HEK293T (cell line): ENCODE measurements around the gene ELF3.

Experiments
- CTCF ChIA-PET: fragments of 350-600 bp; formaldehyde crosslinking; extraction: SDS; loops from one replicate; lab custom pipeline; 2021; ENCODE audit warnings: antibody characterized with exemption, inconsistent platforms; lab: Yijun Ruan, JAX
- POLR2A ChIA-PET: fragments of 350-600 bp; formaldehyde crosslinking; extraction: SDS; loops from one replicate; lab custom pipeline; 2020; ENCODE audit warnings: antibody characterized with exemption, inconsistent platforms; lab: Yijun Ruan, JAX
- DNase-seq: peaks from one replicate; pipeline ENCODE4 v3.0.0; 2012; ENCODE audit warnings: mixed read lengths; ENCODE audit errors: extremely low spot score
- ARNT ChIP-seq: fragments of 450-650 bp; IDR thresholded peaks from 2 replicates; pipeline ENCODE4 v1.6.1; 2017; ENCODE audit warnings: mild to moderate bottlenecking
- BHLHE40 ChIP-seq: fragments of 450-650 bp; IDR thresholded peaks from 2 replicates; pipeline ENCODE4 v1.6.1; 2016; ENCODE audit warnings: mild to moderate bottlenecking, moderate library complexity, borderline replicate concordance
- CTBP1 ChIP-seq: fragments of 450-650 bp; IDR thresholded peaks from 2 replicates; pipeline ENCODE4 v1.6.1; 2016; ENCODE audit warnings: borderline replicate concordance
- ELF4 ChIP-seq: fragments of 450-650 bp; IDR thresholded peaks from 2 replicates; pipeline ENCODE4 v1.6.1; 2017; ENCODE audit warnings: antibody characterized with exemption
- FOXA1 ChIP-seq: fragments of 450-650 bp; IDR thresholded peaks from 2 replicates; pipeline ENCODE4 v1.6.1; 2016; ENCODE audit warnings: mild to moderate bottlenecking
- FOXK2 ChIP-seq: fragments of 450-650 bp; IDR thresholded peaks from 2 replicates; pipeline ENCODE4 v1.6.1; 2016; ENCODE audit warnings: mild to moderate bottlenecking
- FOXM1 ChIP-seq: fragments of 450-650 bp; IDR thresholded peaks from 2 replicates; pipeline ENCODE4 v1.6.1; 2017; ENCODE audit warnings: mild to moderate bottlenecking, borderline replicate concordance
- HDGF ChIP-seq: fragments of 450-650 bp; IDR thresholded peaks from 2 replicates; pipeline ENCODE4 v1.6.1; 2017; ENCODE audit warnings: antibody characterized with exemption, borderline replicate concordance
- L3MBTL2 ChIP-seq: fragments of 450-650 bp; conservative IDR thresholded peaks from 2 replicates; pipeline ENCODE4 v1.6.1; 2016; ENCODE audit warnings: mild to moderate bottlenecking
- LEF1 ChIP-seq: fragments of 450-650 bp; IDR thresholded peaks from 2 replicates; pipeline ENCODE4 v1.6.1; 2017; ENCODE audit warnings: mild to moderate bottlenecking, borderline replicate concordance
- NFRKB ChIP-seq: fragments of 450-650 bp; IDR thresholded peaks from 2 replicates; pipeline ENCODE4 v1.6.1; 2016; ENCODE audit warnings: mild to moderate bottlenecking, moderate library complexity
- SP1 ChIP-seq: fragments of 450-650 bp; IDR thresholded peaks from 2 replicates; pipeline ENCODE4 v1.6.1; 2017
- SUZ12 ChIP-seq: fragments of 450-650 bp; IDR thresholded peaks from 2 replicates; pipeline ENCODE4 v1.6.1; 2016; ENCODE audit warnings: mild to moderate bottlenecking
- TARDBP ChIP-seq: fragments of 450-650 bp; IDR thresholded peaks from 2 replicates; pipeline ENCODE4 v1.6.1; 2016
- ZNF384 ChIP-seq: fragments of 450-650 bp; IDR thresholded peaks from 2 replicates; pipeline ENCODE4 v1.6.1; 2016
- TF ChIP-seq, protein P1 (sequence below): fragments of 450-650 bp; IDR thresholded peaks from 2 replicates; pipeline ENCODE4 v1.6.1; 2016

ELF3 gene

DNA sequence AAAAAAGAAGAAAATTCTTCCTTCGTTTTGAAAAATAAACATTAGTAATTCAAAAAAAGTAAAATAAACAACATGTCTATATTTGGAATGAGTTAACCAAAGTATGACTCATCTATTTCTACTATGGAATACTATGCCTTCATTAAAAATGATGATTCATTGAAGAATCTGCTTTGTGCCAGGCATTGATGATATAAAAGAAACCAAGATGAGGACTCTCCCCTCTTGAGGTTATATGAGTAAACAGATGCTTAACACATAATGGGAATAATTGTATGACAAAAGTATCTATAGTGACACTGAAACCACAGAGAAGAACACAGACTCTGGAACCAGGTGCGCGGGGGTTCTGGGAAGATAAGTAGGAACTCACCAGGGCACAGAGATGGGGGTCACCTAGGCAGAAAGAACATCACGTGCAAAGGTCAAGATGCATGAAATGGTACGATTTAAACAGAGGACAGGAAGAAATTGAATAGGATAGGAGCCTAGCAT is 18.8 kb downstream of the ELF3 start:
- CTCF ChIA-PET = no interaction called here
- DNase-seq = no peak
- POLR2A ChIA-PET = no interaction called here
- TF ChIP-seq ARNT = no peak
- TF ChIP-seq, protein P1, sequence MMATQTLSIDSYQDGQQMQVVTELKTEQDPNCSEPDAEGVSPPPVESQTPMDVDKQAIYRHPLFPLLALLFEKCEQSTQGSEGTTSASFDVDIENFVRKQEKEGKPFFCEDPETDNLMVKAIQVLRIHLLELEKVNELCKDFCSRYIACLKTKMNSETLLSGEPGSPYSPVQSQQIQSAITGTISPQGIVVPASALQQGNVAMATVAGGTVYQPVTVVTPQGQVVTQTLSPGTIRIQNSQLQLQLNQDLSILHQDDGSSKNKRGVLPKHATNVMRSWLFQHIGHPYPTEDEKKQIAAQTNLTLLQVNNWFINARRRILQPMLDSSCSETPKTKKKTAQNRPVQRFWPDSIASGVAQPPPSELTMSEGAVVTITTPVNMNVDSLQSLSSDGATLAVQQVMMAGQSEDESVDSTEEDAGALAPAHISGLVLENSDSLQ = no peak
- no peak for TF ChIP-seq CTBP1
- no peak for TF ChIP-seq L3MBTL2
- TF ChIP-seq ELF4 = no peak
- TF ChIP-seq FOXK2 = no peak
- no peak for TF ChIP-seq HDGF
- no peak for TF ChIP-seq TARDBP
- no peak for TF ChIP-seq FOXA1

DNA sequence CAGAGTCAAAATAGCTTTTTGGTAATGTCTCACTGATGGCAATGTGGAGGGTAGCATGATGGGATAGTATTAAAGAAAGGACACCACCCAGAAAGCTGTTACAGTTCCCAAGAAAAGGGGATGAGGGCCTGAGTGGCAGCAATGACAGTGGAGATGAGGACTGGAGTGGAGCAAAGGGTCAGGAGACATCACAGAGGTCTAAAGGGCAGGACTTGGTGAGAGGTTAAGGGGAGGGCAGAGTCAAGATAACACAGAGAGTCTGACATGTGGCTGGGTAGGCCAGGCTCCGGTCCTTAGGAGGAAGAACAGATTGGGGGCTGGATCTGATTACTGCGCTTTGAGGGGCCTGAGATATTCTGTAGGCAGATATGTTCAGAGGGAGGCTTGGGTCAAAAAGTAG is 19.3 kb downstream of the ELF3 start:
- TF ChIP-seq NFRKB (no peak), SUZ12 (no peak), ZNF384 (no peak), HDGF (no peak), BHLHE40 (no peak), FOXK2 (no peak), ARNT (no peak), L3MBTL2 (no peak), TARDBP (no peak), ELF4 (no peak), FOXA1 (no peak), FOXM1 (no peak), SP1 (no peak), CTBP1 (no peak), LEF1 (no peak)
- TF ChIP-seq, protein P1 = no peak
- ChIA-PET CTCF (no interaction called here), POLR2A (no interaction called here)
- DNase-seq = no peak

DNA sequence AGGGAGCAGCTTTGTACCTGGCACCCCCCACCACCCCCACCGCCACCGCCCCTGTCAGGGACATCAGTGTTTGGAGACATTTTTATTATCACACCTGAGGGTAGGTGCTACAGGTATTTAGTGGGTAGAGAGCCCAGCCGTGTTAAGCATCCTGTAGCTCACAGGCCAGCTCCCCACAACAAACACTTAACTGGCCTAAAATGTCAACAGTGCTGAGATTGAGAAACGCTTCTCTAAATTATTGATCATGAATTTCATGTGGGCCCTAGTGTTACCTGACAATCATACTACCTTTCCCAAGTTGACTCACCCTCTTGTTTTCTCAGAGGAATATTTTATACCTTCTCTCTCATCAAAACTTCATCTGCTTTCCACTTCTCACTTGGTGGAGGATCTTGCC is 21.4 kb downstream of the ELF3 start:
- POLR2A ChIA-PET = no interaction called here
- TF ChIP-seq, protein P1 = no peak
- TF ChIP-seq BHLHE40 (no peak), FOXM1 (no peak), ZNF384 (no peak)
- no peak for DNase-seq
- CTCF ChIA-PET = no interaction called here

DNA sequence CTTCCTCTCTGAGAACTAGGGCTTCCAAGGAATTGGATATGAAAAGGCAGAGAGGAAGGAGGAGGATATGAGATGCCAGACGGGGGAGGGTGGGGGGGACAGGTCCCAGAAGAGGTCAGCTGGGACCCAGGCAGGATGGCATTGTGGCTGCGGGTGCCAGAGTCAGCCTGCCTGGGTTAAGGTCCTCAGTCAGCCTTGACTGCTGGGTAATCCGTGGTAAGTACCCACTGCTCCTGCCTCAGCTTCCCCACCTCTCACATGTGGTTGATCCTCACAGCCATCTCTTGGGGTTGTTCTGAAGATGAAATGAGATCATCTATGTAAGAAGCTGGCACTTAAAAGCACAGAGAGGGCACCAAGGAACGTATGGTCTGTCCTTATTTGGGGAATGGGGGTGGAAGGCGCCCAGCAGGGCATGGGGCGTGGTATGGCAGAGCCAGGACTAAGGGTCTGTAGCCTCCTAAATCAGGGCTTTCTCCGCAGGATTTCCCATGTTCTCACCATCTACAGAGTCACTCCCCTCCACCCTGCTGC is 23.8 kb downstream of the ELF3 start:
- no peak for TF ChIP-seq ARNT
- no peak for TF ChIP-seq SUZ12
- TF ChIP-seq NFRKB = no peak
- TF ChIP-seq FOXA1 = no peak
- no peak for TF ChIP-seq CTBP1
- TF ChIP-seq LEF1 = no peak
- no peak for TF ChIP-seq SP1
- no peak for TF ChIP-seq L3MBTL2
- no peak for TF ChIP-seq TARDBP
- TF ChIP-seq FOXM1 = no peak
- TF ChIP-seq HDGF = no peak
- DNase-seq = no peak
- ChIA-PET POLR2A (interaction anchor here (0.6 to 1.5 kb wide), 3 partner anchors 11 to 96 kb away, joined by 3 to 4 read pairs (median 3); no protein-coding TSS in a partner anchor), CTCF (interaction anchor here (1.0 kb wide), 1 partner anchor 25 kb away, joined by 3 read pairs; no protein-coding TSS in a partner anchor)

DNA sequence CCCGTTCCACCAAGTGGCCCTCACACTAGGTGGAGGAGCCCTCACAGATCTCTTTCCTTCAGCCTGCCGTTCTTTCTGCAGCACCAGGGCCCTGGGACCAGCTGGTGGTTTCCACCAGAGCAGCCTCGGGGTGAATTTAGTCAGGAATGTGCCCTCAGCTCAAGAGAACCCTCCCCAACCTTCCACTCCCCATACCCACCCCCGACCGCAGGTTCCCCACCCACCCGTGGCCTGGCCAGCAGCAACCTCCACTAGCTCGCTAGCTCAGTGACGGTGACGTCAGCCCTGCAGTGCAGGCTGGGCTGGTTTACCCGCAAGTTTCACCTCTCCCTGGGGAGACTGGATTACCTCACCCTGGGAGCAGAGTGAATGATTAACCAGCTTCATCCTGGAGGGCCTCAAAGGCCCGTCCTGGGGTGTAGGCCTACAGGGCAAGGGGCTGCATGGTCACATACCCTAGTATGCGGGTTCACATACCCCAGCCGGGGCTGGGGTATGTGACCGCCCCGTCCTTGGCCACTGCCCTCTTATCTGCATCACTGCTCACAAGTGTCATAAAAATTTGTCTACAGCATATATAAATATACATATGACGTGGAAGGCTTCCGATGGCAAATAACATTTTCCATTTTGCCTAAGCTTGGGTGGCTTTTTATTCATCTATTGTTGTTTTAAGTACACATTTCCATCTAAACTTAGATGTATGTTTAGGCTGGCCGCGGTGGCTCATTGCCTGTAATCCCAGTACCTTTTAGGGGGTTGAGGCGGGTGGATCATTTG is 24.5 kb downstream of the ELF3 start:
- CTCF ChIA-PET = interaction anchor here (1.0 kb wide), 1 partner anchor 26 kb away, joined by 3 read pairs; no protein-coding TSS in a partner anchor
- POLR2A ChIA-PET = interaction anchor here (0.6 to 1.5 kb wide), 3 partner anchors 12 to 96 kb away, joined by 3 to 4 read pairs (median 3); no protein-coding TSS in a partner anchor
- DNase-seq = peak; percentile 90
- TF ChIP-seq FOXA1 = no peak
- TF ChIP-seq, protein P1 = peak; percentile 23
